HEK293 (cell line): ENCODE measurements around the gene GPR153.

Experiments used
- ATF2 ChIP-seq: fragments of 450-650 bp; formaldehyde crosslinking; IDR thresholded peaks from 2 replicates; pipeline ENCODE4 v1.5.1; 2016; ENCODE audit warnings: missing biosample characterization, missing genetic modification characterization, low read depth
- GFI1B ChIP-seq: fragments of 450-650 bp; formaldehyde crosslinking; IDR thresholded peaks from 2 replicates; pipeline ENCODE4 v1.5.1; 2016; ENCODE audit warnings: missing biosample characterization, missing genetic modification characterization
- GLI4 ChIP-seq: fragments of 450-650 bp; formaldehyde crosslinking; IDR thresholded peaks from 2 replicates; pipeline ENCODE4 v1.5.1; 2016; ENCODE audit warnings: missing biosample characterization, missing genetic modification characterization
- KLF9 ChIP-seq: fragments of 450-650 bp; formaldehyde crosslinking; IDR thresholded peaks from 2 replicates; pipeline ENCODE4 v1.5.1; 2016; ENCODE audit warnings: missing biosample characterization, missing genetic modification characterization, low read depth
- RBAK ChIP-seq: fragments of 450-650 bp; formaldehyde crosslinking; IDR thresholded peaks from 2 replicates; pipeline ENCODE4 v1.5.1; 2016; ENCODE audit warnings: missing biosample characterization, missing genetic modification characterization
- REPIN1 ChIP-seq: fragments of 450-650 bp; formaldehyde crosslinking; IDR thresholded peaks from 2 replicates; pipeline ENCODE4 v1.5.1; 2017; ENCODE audit warnings: missing biosample characterization, missing genetic modification characterization, low read depth
- TCF7L2 ChIP-seq: IDR thresholded peaks from 2 replicates; pipeline ENCODE4 v1.6.1; 2011; ENCODE audit warnings: low read depth, mild to moderate bottlenecking, inconsistent platforms, low read length, moderate library complexity, borderline replicate concordance
- TRIM28 ChIP-seq: IDR thresholded peaks from 2 replicates; pipeline ENCODE4 v1.6.1; 2011; ENCODE audit warnings: low read length, control low read depth, borderline replicate concordance
- ZBTB7A ChIP-seq: fragments of 450-650 bp; formaldehyde crosslinking; IDR thresholded peaks from 2 replicates; pipeline ENCODE4 v1.5.1; 2016; ENCODE audit warnings: low read depth, missing biosample characterization, missing genetic modification characterization
- ZEB2 ChIP-seq: fragments of 450-650 bp; formaldehyde crosslinking; IDR thresholded peaks from 2 replicates; pipeline ENCODE4 v1.5.1; 2016; ENCODE audit warnings: missing biosample characterization, missing genetic modification characterization
- ZNF16 ChIP-seq: fragments of 450-650 bp; formaldehyde crosslinking; IDR thresholded peaks from 2 replicates; pipeline ENCODE4 v1.5.1; 2016; ENCODE audit warnings: low read depth, missing biosample characterization, missing genetic modification characterization
- ZNF214 ChIP-seq: fragments of 450-650 bp; formaldehyde crosslinking; IDR thresholded peaks from 2 replicates; pipeline ENCODE4 v1.5.1; 2017; ENCODE audit warnings: missing biosample characterization, mild to moderate bottlenecking, missing genetic modification characterization, borderline replicate concordance
- ZNF223 ChIP-seq: fragments of 450-650 bp; formaldehyde crosslinking; IDR thresholded peaks from 2 replicates; pipeline ENCODE4 v1.5.1; 2016; ENCODE audit warnings: missing biosample characterization, missing genetic modification characterization
- ZNF311 ChIP-seq: fragments of 450-650 bp; formaldehyde crosslinking; IDR thresholded peaks from 2 replicates; pipeline ENCODE4 v1.5.1; 2017; ENCODE audit warnings: missing biosample characterization, missing genetic modification characterization, borderline replicate concordance
- ZNF335 ChIP-seq: fragments of 450-650 bp; formaldehyde crosslinking; conservative IDR thresholded peaks from 2 replicates; pipeline ENCODE4 v1.5.1; 2016; ENCODE audit warnings: missing biosample characterization, missing genetic modification characterization
- ZNF426 ChIP-seq: fragments of 450-650 bp; formaldehyde crosslinking; IDR thresholded peaks from 2 replicates; pipeline ENCODE4 v1.5.1; 2017; ENCODE audit warnings: missing biosample characterization, missing genetic modification characterization, mild to moderate bottlenecking, inconsistent platforms, moderate library complexity
- ZNF529 ChIP-seq: fragments of 450-650 bp; formaldehyde crosslinking; IDR thresholded peaks from 2 replicates; pipeline ENCODE4 v1.5.1; 2017; ENCODE audit warnings: missing genetic modification characterization, missing biosample characterization; ENCODE audit not compliant: insufficient replicate concordance
- ZNF549 ChIP-seq: fragments of 450-650 bp; IDR thresholded peaks from 2 replicates; pipeline ENCODE4 v1.5.1; 2018; ENCODE audit warnings: missing biosample characterization, missing genetic modification characterization, mild to moderate bottlenecking, inconsistent platforms, moderate library complexity
- ZNF561 ChIP-seq: fragments of 450-650 bp; IDR thresholded peaks from 2 replicates; pipeline ENCODE4 v1.5.1; 2018; ENCODE audit warnings: missing biosample characterization, missing genetic modification characterization, borderline replicate concordance
- ZNF623 ChIP-seq: fragments of 450-650 bp; formaldehyde crosslinking; IDR thresholded peaks from 2 replicates; pipeline ENCODE4 v1.5.1; 2016; ENCODE audit warnings: missing biosample characterization, missing genetic modification characterization
- ZNF768 ChIP-seq: fragments of 450-650 bp; formaldehyde crosslinking; IDR thresholded peaks from 2 replicates; pipeline ENCODE4 v1.5.1; 2018; ENCODE audit warnings: missing biosample characterization, mild to moderate bottlenecking, missing genetic modification characterization
- ZNF785 ChIP-seq: fragments of 450-650 bp; formaldehyde crosslinking; IDR thresholded peaks from 2 replicates; pipeline ENCODE4 v1.5.1; 2016; ENCODE audit warnings: missing biosample characterization, missing genetic modification characterization
- ZNF791 ChIP-seq: fragments of 450-650 bp; formaldehyde crosslinking; IDR thresholded peaks from 2 replicates; pipeline ENCODE4 v1.5.1; 2016; ENCODE audit warnings: missing biosample characterization, missing genetic modification characterization
- ZSCAN18 ChIP-seq: fragments of 450-650 bp; formaldehyde crosslinking; IDR thresholded peaks from 2 replicates; pipeline ENCODE4 v1.5.1; 2016; ENCODE audit warnings: missing biosample characterization, missing genetic modification characterization
- TF ChIP-seq, protein P1 (sequence below): fragments of 450-650 bp; formaldehyde crosslinking; IDR thresholded peaks from 2 replicates; pipeline ENCODE4 v1.5.1; 2016; ENCODE audit warnings: missing biosample characterization, missing genetic modification characterization
- TF ChIP-seq, protein P2 (sequence below): fragments of 450-650 bp; formaldehyde crosslinking; IDR thresholded peaks from 2 replicates; pipeline ENCODE4 v1.5.1; 2017; ENCODE audit warnings: missing biosample characterization, missing genetic modification characterization
- TF ChIP-seq, protein P3 (sequence below): fragments of 450-650 bp; formaldehyde crosslinking; IDR thresholded peaks from 2 replicates; pipeline ENCODE4 v1.5.1; 2016; ENCODE audit warnings: missing biosample characterization, missing genetic modification characterization
- TF ChIP-seq, protein P4 (sequence below): fragments of 450-650 bp; formaldehyde crosslinking; IDR thresholded peaks from 2 replicates; pipeline ENCODE4 v1.5.1; 2016; ENCODE audit warnings: missing biosample characterization, missing genetic modification characterization

Gene GPR153

DNA sequence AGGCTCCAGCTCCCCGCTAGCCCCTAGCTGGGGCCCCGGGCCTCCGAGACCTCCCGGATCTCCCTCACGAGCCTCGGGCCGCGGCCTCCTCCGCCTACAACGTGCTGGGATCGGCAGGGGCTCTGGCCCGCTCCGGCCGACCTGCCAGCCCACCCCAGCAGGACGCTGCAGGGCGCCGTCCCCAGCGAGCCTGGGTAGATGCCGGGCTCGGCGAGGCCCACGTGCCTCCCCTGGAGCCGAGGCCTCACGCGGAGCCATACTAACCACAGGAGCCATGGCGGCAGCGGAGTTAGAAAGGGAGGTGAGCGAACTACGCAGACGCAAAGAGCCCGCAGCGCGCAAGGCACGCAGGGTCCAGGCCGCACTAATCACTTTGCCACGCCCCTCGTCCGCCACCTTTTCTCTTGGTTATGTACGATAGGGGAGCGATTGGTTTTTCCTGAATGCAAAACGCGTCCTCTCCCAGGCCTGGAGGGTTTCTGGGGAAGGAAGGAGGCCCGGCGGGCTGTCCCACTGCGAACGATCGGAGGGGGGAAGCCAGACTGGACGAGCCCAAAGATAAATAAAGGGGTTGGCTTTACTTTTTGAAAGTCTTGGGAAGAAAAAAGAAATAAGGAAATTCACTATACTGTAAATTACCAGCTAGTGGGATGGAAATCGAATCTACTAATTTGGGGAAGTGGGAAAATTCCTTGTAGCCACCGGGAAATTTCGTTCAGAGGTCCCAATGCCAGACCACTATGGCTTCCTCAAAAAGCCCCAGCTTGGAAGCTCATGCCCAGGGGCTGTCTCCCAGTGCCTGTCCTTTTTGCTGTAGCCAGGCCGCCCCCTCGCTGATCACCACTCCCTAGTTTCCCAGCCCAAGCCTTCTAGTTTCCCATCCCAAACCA is 61.4 kb downstream of the GPR153 start, which contains the start of gene RPL22 (continued):
- TF ChIP-seq GFI1B (tag by site-specific recombination) (no peak), ZNF311 (tag by site-specific recombination) (no peak), TCF7L2 (no peak; the same call in 1 of the 2 replicates), RBAK (tag by site-specific recombination) (no peak), ZNF561 (peak; percentile 76), ZNF426 (no peak), ZNF223 (tag by site-specific recombination) (no peak), ZNF16 (tag by site-specific recombination) (0 out of 2 replicates have a peak, but pooled peaks have one; percentile 30), ZBTB7A (no peak), ZNF529 (tag by site-specific recombination) (no peak), ZNF785 (tag by site-specific recombination) (no peak), ATF2 (tag by site-specific recombination) (no peak), ZNF335 (tag by site-specific recombination) (peak; percentile 99), ZEB2 (tag by site-specific recombination) (peak; percentile 73; the same call in 1 of the 2 replicates), ZNF768 (tag by site-specific recombination) (no peak), ZNF623 (no peak), TRIM28 (no peak; the same call in 1 of the 2 replicates), ZSCAN18 (tag by site-specific recombination) (no peak), KLF9 (tag by site-specific recombination) (peak; percentile 99), ZNF549 (no peak), ZNF791 (tag by site-specific recombination) (no peak), GLI4 (no peak), REPIN1 (no peak), ZNF214 (tag by site-specific recombination) (no peak)
- TF ChIP-seq, protein P1, sequence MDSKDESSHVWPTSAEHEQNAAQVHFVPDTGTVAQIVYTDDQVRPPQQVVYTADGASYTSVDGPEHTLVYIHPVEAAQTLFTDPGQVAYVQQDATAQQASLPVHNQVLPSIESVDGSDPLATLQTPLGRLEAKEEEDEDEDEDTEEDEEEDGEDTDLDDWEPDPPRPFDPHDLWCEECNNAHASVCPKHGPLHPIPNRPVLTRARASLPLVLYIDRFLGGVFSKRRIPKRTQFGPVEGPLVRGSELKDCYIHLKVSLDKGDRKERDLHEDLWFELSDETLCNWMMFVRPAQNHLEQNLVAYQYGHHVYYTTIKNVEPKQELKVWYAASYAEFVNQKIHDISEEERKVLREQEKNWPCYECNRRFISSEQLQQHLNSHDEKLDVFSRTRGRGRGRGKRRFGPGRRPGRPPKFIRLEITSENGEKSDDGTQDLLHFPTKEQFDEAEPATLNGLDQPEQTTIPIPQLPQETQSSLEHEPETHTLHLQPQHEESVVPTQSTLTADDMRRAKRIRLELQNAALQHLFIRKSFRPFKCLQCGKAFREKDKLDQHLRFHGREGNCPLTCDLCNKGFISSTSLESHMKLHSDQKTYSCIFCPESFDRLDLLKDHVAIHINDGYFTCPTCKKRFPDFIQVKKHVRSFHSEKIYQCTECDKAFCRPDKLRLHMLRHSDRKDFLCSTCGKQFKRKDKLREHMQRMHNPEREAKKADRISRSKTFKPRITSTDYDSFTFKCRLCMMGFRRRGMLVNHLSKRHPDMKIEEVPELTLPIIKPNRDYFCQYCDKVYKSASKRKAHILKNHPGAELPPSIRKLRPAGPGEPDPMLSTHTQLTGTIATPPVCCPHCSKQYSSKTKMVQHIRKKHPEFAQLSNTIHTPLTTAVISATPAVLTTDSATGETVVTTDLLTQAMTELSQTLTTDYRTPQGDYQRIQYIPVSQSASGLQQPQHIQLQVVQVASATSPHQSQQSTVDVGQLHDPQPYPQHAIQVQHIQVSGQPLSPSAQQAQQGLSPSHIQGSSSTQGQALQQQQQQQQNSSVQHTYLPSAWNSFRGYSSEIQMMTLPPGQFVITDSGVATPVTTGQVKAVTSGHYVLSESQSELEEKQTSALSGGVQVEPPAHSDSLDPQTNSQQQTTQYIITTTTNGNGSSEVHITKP (tag by site-specific recombination): peak; percentile 99
- TF ChIP-seq, protein P2, sequence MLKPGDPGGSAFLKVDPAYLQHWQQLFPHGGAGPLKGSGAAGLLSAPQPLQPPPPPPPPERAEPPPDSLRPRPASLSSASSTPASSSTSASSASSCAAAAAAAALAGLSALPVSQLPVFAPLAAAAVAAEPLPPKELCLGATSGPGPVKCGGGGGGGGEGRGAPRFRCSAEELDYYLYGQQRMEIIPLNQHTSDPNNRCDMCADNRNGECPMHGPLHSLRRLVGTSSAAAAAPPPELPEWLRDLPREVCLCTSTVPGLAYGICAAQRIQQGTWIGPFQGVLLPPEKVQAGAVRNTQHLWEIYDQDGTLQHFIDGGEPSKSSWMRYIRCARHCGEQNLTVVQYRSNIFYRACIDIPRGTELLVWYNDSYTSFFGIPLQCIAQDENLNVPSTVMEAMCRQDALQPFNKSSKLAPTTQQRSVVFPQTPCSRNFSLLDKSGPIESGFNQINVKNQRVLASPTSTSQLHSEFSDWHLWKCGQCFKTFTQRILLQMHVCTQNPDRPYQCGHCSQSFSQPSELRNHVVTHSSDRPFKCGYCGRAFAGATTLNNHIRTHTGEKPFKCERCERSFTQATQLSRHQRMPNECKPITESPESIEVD: no peak
- TF ChIP-seq, protein P3, sequence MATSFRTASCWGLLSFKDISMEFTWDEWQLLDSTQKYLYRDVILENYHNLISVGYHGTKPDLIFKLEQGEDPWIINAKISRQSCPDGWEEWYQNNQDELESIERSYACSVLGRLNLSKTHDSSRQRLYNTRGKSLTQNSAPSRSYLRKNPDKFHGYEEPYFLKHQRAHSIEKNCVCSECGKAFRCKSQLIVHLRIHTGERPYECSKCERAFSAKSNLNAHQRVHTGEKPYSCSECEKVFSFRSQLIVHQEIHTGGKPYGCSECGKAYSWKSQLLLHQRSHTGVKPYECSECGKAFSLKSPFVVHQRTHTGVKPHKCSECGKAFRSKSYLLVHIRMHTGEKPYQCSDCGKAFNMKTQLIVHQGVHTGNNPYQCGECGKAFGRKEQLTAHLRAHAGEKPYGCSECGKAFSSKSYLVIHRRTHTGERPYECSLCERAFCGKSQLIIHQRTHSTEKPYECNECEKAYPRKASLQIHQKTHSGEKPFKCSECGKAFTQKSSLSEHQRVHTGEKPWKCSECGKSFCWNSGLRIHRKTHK: no peak
- TF ChIP-seq, protein P4, sequence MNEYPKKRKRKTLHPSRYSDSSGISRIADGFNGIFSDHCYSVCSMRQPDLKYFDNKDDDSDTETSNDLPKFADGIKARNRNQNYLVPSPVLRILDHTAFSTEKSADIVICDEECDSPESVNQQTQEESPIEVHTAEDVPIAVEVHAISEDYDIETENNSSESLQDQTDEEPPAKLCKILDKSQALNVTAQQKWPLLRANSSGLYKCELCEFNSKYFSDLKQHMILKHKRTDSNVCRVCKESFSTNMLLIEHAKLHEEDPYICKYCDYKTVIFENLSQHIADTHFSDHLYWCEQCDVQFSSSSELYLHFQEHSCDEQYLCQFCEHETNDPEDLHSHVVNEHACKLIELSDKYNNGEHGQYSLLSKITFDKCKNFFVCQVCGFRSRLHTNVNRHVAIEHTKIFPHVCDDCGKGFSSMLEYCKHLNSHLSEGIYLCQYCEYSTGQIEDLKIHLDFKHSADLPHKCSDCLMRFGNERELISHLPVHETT (tag by site-specific recombination): 0 out of 2 replicates have a peak, but pooled peaks have one; percentile 18
